Ecto neural progenitor cell (in vitro differentiated cells): ENCODE measurements around the gene ZNF521.
"Not testable (repeated sequence)": the region's sequence is repeated elsewhere in the genome, so short reads cannot be mapped to it uniquely, and the experiment has no call there.

Experiments used
- DNase-seq: peaks from one replicate; pipeline ENCODE4 v3.0.0-alpha.2; 2018; ENCODE audit warnings: low spot score

ZNF521 gene

DNA sequence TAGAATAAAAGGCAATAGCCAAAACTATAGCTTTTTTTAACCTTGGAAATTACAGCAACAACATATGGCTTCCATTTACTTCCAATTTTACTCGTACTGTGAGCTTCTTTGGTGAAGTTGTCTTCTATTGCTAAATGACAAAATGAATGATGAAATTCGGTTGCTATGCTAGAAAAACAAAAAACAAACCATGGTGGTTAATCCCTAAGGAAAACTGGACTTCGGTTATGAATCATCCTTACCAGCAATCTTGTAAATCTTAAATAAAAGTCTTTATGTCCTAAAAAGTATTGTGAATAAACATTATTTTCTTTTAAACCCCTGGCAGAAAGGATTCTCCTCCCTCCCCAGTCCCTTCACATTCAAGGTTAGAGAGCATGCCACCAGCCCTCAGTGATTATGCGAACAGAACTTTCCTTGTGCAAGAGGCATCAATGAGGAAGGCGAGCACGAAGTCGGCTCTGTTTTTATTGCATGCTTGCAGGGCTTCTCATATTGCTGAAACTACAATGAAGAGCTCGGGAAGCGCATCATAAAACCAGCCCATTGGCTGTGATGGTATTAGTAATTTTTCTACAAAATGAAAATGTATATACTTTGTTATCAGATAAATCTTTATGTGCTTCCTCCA is 62.9 kb downstream of the ZNF521 start:
- DNase-seq = no peak

- no peak for DNase-seq
Observed at GRCh38 chr18:25288340-25288938, 63.5 kb downstream of the ZNF521 start.

DNA sequence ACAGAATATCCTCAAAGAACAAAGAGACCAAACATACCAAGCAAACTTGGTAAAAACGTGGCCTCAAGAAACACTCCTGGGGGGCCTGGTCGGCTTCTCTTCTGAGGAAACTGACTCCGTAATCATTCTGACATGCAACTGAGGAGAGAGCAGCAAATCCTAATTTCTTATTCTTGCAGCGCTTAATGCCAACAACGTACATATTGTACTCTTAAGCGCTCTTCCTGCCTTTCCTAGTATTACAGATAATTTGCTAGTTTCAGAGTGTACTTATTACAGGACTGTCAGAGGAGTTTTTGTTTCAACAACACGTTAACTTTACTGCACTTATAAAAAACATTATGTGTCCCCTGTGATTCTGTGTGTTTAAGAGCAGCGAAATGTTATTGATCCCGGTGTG is 64.9 kb downstream of the ZNF521 start:
- no peak for DNase-seq

- no peak for DNase-seq
Observed at GRCh38 chr18:25284861-25285550, 67.0 kb downstream of the ZNF521 start.

- no peak for DNase-seq
Observed at GRCh38 chr18:25284281-25284680, 67.7 kb downstream of the ZNF521 start.

DNA sequence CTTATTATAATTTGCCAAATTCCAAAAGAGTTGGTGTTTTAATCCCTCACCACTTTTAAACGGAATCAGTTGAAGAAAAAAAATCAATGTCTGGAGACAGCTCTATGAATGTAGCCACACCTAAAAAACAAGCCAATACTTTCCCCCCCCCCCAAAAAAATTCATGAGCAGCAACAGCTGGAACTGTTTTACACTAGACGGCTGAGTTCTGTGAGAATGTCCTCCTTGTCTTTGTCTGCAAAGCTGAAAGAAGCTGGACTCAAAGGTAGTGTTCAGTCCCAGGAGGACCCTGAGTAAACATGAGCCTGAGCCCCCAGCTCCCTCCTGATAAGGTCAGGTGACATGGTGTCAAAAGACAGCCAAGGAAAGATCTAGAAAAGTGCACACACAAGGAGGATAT is 68.2 kb downstream of the ZNF521 start:
- DNase-seq = no peak

DNA sequence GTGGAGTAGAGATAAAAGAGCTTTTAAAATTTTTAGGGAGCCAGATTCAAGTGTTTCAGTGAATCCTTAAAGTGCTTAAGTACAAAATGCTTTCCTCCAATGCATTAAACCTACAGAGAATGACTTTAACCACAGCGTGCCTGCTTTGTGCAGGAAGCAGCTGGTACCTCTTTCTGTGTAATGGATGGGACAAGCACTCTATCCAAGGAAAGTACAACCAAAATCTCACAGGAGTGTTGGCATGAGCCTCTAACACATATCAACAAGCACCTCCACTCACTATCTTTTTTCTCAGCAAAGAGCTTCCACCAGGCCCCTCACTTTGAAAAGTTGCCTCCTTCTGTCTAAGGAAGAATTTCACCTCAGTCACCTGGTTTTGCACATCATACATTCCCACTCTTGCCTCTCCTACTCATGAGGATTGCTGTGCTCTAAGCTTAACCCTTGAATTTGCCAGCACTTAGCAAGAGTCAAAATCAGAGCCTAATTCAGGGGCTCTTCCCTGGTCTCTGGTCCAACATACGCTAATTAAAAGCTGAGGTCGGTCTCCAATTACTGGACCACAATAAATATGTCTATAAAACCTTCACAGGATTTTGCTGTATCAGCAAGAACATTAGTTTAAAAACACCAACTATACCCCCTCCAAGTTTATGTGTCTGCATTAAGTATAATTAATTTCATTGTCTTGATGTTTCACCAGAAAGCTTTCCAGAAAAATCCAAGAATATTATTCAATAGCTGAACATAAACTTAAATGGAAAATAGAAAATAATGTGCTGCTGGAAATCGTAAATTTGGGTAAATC is 68.9 kb downstream of the ZNF521 start:
- DNase-seq = no peak

DNA sequence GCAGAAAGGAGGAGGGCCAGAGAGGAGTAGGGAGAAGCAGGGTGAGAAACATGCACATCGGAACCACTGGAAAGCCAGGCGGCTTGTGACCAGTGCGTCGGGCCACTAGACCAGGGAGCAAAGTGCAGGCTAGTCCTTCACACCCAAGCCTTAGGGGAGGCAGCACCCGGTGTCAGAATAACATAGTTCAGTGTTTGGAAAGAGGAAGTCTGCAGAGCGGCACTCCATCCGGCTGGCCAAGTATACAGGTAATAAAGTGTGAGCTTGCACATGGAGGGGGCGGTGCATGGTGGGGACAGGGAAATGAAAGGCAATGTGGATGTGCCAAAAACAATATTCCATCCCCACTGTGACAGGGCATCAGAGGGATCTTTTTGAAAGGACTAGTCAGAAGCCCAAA is 69.7 kb downstream of the ZNF521 start:
- DNase-seq = no peak

DNA sequence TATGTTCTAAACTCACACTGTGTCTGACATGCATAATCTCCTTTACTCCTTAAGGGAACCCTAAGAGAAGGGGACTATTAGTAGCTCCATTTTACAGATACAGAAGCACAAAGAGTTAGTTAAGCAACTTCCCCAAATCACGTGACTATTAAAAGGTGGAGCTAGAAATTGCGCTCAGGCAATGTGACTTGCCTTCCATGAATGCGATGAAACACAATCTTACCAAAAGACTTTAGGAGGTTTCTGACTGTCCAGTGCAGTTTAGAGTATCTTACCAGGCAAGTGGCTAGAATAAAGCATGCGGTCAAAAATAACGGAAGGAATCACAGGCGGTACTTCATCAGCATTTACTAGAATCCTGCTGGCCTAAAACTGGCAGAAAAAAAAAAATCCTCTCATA is 70.4 kb downstream of the ZNF521 start:
- DNase-seq = no peak

GRCh38 chr18:25279961-25280360 is 72.0 kb downstream of the ZNF521 start:
- no peak for DNase-seq

GRCh38 chr18:25279556-25279955 is 72.4 kb downstream of the ZNF521 start:
- DNase-seq = no peak

DNA sequence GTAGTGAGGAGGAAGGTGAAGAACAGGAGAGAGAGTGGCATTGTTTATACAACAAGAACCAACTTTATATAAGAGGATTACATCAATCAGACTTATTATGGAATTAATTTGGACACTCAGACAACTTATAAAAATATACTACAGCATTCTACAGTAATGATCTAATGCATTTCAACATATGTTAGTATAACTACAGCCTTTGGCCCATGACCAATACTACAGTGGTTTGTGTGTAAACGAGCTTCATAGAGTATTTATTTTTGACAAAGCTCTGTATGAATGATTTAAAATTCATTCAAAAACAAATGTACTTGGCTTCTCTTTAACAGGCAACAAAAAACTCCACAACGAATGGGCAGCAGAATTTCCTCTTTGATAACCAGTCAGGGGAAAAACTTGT is 72.8 kb downstream of the ZNF521 start:
- no peak for DNase-seq

DNA sequence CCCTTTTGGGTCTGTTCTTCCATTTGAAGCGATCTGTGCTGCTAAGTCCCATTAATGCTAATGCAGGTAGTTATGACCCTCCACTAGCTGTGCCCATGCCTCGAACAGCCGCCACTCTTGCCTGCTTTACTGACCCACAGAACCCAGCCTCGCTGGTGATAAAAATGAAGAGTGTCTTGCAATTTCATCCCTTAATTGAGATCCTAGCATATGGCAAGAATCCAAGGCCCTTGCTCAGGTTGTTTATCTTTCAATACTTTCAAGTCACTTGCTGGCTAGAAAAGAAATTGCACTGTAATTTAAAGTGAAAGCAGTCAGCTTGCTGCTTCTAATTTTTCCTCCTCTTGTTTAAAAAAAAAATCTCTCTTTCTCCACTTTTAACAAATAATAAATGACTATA is 73.6 kb downstream of the ZNF521 start:
- DNase-seq = no peak

DNA sequence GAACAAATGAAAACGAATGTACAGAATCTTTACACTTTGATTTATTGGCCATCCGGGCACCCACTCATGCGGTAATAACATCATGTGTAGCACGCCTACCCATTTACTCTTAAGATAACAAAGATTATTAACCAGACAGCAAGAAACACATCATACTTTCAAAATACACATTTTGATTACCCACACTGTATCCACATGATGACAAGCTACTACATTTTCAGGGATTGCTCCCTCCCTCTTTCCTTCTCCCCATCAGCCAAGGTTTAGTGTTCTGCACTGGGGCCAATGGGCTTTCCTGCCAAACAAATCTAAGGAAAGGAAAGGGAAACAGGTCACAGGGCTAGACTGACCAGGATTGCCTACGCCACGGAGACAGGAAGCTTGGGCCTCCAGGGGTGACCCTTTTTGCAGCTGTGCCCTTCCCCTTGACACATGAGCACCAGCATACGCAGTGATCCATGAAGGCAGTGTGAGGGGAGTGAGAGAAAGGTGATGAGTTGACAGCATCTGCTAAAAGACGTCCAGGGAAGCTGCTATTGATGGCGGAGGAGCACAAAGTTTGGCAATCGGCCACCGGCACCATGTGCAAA is 76.5 kb downstream of the ZNF521 start:
- DNase-seq = no peak

DNA sequence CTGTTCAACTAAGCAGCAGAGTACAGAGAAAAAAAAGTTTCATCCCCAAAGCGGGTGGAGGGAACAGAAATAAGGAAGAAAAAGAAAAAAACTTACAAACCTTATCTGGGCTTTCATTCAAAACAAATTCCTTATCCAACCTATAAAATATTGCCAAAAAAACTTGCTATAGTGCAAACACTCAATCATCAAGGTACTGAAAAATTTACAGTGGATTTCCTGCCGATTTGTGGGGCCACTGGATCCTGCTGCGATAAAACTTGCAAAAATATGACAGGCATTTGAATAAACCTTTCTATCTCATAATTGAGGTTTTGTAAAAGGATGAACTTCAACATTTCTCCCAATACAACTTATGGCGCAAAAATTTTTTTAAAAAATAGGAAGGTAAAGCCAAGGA is 77.0 kb downstream of the ZNF521 start:
- DNase-seq = no peak

GRCh38 chr18:25266931-25267527 is 84.9 kb downstream of the ZNF521 start:
- not testable (repeated sequence) for DNase-seq

DNA sequence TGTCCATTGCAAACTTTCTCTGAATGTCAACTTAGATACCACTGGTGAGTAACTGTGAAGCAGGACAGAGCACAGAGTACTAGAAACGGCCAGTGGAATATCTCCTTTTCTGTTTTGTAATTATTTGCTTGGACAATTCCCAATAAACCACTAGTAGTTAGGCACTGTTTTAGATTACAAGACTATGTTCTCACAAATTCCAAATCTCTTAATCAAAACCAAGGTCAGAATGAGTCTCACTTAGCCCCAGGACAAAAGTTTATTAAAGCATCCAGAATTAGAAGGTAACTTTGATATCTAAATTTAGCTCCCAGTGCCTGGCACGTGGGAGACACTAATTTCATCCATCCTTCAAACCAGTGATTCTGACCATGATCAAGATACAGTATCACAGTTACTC is 89.0 kb downstream of the ZNF521 start:
- no peak for DNase-seq

DNA sequence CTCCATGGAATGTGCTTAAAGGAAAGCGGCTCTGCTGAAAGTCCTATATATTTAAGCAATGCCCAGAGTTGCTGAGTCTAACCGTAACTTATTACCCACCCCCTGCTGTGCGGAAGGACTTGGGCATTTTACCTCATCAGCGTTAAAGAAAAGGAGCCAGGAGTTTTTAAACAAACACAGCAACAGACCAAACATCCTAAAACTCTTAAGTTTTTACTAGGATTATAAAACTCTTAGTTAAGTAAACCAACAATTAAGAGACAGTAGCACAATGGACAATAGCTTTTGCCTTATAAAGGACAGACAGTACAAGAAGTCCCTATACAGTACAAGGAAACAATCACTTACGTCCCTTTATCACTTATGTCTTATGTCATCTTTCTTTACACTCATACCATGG is 90.2 kb downstream of the ZNF521 start:
- DNase-seq = no peak

- no peak for DNase-seq
Observed at GRCh38 chr18:25256439-25256838, 95.5 kb downstream of the ZNF521 start.

DNA sequence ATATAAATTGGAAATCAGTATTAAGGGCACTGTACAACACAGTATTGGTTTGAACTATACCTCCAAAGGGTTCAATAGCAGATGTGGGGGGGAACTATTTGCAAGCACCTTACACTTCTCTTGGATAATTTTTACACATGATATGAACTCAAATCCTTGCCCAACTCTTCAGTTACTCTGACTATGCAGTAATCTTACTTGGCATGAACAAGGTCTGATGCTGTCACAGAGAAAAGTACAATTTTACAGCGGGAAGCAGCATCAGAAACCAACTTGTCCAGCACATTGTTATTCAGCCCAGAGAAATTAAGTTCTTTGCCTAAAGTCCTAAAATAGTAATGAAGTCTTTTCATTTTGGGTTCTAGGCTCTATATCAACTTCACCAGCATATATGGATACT is 98.2 kb downstream of the ZNF521 start:
- no peak for DNase-seq

DNA sequence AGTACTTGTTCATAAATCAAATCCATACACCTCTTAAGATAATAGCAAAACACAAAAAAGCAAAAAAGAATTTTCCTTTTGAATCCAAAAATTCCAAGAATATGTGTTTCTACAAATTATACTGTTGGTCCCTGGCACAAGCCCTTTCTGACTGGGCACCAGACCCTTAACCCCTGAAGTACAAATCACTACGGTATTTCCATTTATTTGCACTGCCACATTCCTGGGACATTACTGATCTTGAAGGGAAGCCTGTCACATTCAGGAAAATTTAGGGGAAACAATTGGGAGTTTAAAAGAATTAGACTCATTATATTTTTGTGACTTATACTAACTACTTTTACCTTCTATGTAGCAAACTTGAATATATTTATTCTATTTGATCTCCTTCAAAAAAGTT is 98.8 kb downstream of the ZNF521 start:
- DNase-seq = no peak

- DNase-seq = no peak
Observed at GRCh38 chr18:25251068-25251467, 100.9 kb downstream of the ZNF521 start.
